KOPT-K1 (cell line): Measurements from ENCODE around the gene TRAPPC13.
"Not testable (repeated sequence)": the region's sequence is repeated elsewhere in the genome, so short reads cannot be mapped to it uniquely, and the experiment has no call there.

Experiments
- H3K27ac ChIP-seq: fragments of 200-600 bp; sonication (generic); 2 replicates; pipeline ENCODE4 v1.5.1; 2016; ENCODE audit warnings: antibody characterized with exemption, mild to moderate bottlenecking, low read depth, low read length; ENCODE audit not compliant: poor library complexity, severe bottlenecking
- H3K36me3 ChIP-seq: fragments of 200-600 bp; sonication (generic); 2 replicates; pipeline ENCODE4 v1.5.1; 2017; ENCODE audit warnings: antibody characterized with exemption, mild to moderate bottlenecking, low read length, moderate library complexity; ENCODE audit not compliant: insufficient read depth
- H3K9me3 ChIP-seq: fragments of 200-600 bp; sonication (generic); 2 replicates; pipeline ENCODE4 v1.5.1; 2017; ENCODE audit warnings: antibody characterized with exemption, low read length, mild to moderate bottlenecking; ENCODE audit not compliant: insufficient read depth, poor library complexity, severe bottlenecking

Gene TRAPPC13

GRCh38 chr5:65651144-65651543 lies 26.3 kb downstream of the TRAPPC13 start:
- peaks cover 36% of the 10 kb centered on the region for H3K36me3 ChIP-seq
- H3K9me3 ChIP-seq: no peaks in the 10 kb centered on the region
- no peak overlapping the region for H3K27ac ChIP-seq

GRCh38 chr5:65654713-65655112 lies 29.9 kb downstream of the TRAPPC13 start:
- H3K9me3 ChIP-seq: no peaks in the 10 kb centered on the region
- peaks cover 27% of the 10 kb centered on the region; the same call in 1 of the 2 replicates for H3K36me3 ChIP-seq
- H3K27ac ChIP-seq: no peak overlapping the region

DNA sequence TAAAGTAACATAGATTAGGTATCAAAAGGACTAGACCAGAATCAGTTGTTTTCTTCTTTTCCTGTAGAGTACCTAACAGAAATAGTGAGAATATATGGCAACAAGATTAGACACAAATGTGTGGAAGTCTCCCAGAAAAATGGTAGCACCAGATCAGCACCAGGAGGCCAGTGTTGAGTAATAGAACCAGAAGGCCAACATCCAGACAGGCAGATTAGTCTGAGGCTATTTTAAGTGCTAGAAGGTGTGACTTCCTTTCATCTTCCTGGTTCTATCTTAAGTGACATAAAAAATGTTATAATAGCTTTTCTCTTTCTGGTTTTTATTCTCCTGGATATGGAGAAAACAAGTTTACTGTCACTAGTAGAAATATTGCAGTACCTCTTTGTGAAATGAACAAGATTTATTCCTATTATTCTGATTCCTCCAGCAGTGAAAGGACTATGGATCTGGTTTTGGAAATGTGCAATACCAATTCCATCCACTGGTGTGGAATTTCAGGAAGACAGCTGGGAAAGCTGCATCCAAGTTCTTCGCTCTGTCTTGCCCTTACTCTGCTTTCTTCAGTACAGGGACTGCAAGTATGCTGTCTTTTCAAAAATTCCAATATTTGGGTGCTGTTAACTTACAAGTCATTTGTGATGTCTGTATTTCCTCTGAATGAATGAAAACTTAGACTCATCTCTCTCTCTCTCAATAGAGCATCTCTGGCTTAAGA lies 39.1 kb downstream of the TRAPPC13 start:
- peaks cover 48% of the 10 kb centered on the region for H3K36me3 ChIP-seq
- no peaks in the 10 kb centered on the region for H3K9me3 ChIP-seq
- H3K27ac ChIP-seq: no peak overlapping the region

DNA sequence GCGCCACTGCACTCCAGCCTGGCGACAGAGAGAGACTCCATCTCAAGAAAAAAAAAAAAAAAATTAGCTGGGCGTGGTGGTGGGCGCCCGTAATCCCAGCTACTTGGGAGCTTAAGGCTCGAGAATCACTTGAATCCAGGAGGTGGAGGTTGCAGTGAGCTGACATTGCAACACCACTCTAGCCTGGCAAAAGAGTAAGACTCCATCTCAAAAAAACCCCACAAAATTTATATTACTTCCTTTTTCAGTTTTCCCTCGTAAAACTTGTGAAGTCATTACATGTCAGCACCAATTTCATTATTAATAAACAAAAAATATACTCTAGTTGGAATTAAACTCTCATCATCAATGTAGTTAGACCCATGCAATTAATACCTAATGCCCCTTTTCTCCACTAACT lies 43.9 kb downstream of the TRAPPC13 start:
- Histone ChIP-seq H3K36me3 (peaks cover 55% of the 10 kb centered on the region), H3K9me3 (no peaks in the 10 kb centered on the region), H3K27ac (no peak overlapping the region)

DNA sequence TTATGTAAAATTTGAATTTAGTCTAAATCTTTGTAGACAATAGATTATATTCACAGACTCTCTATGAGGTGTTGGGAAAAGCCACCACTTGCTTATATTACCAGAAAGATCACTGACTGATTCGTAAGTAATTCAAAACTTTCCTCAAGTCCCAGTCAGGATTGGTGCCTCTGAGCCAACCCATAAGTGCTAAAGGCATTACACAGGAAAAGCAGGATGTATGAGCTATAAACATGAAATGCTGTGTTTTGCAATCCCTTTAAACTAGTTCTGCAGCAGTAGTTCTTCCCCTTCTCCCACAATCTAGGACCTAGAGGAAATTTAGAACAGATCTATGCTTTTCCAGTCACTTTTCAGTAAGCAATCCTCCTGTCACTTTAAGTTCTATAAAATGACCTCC lies 48.0 kb downstream of the TRAPPC13 start:
- H3K36me3 ChIP-seq: peaks cover 42% of the 10 kb centered on the region
- no peak overlapping the region for H3K27ac ChIP-seq
- no peaks in the 10 kb centered on the region for H3K9me3 ChIP-seq

DNA sequence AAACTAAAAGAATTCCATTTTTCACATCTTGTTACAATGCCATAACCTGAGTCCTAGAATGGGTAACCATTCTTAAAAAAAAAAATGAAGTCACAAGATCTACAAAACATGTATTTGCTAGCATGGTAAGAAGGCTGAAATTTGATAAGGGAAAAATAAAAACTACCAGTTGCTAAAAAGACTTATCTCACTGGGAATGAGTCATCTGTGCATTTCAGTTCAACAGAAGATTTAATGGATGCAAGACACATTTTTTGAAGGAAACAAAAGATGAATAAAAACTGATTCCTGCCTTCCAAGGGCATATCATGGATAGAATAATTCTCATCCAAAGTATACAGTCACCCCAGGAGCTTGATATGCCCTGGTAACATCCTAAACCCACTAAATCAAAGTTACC lies 49.9 kb downstream of the TRAPPC13 start:
- Histone ChIP-seq H3K36me3 (peaks cover 43% of the 10 kb centered on the region), H3K9me3 (no peaks in the 10 kb centered on the region), H3K27ac (no peak overlapping the region)

DNA sequence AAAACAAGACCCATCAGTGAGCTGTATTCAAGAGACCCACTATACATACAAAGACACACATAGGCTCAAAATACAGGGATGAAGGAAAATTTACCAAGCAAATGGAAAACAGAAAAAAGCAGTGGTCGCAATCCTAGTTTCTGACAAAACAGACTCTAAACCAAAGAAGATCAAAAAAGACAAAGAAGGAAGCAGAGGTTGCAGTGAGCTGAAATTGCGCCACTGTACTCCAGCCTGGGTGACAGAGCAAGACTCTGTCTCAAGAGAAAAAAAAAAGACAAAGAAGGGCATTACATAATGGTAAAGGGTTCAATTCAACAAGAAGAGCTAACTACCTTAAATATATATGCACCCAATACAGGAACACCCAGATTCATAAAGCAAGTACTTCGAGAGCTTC lies 51.2 kb downstream of the TRAPPC13 start:
- not testable (repeated sequence) for H3K9me3 ChIP-seq, H3K27ac ChIP-seq
- H3K36me3 ChIP-seq: peaks cover 40% of the 10 kb centered on the region

GRCh38 chr5:65682148-65682547 lies 57.3 kb downstream of the TRAPPC13 start:
- H3K27ac ChIP-seq: no peak overlapping the region
- H3K36me3 ChIP-seq: peaks cover 44% of the 10 kb centered on the region
- H3K9me3 ChIP-seq: no peaks in the 10 kb centered on the region

DNA sequence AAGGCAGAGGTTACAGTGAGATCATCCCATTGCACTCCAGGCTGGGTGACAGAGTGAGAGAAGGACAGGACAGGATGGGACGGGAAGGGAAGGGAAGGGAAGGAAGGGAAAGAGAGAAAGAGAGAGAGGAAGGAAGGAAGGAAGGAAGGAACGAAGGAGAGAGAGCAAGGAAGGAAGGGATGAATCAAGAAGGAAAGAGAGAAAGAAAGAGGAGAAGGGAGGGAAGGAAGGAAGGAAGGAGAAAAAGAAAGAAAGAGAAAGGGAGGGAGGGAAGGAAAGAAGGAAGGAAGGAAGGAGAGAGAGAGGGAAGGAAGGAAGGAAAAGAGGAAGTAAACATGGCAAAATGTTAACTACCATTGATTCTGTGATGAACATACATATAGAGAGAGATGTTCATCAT lies 68.3 kb downstream of the TRAPPC13 start:
- Histone ChIP-seq H3K9me3 (no peaks in the 10 kb centered on the region), H3K36me3 (peaks cover 10% of the 10 kb centered on the region; the same call in 1 of the 2 replicates), H3K27ac (no peak overlapping the region)

GRCh38 chr5:65695162-65695755 lies 70.4 kb downstream of the TRAPPC13 start:
- H3K36me3 ChIP-seq: peaks cover 9% of the 10 kb centered on the region; the same call in 1 of the 2 replicates

GRCh38 chr5:65695896-65696295 lies 71.1 kb downstream of the TRAPPC13 start:
- no peaks in the 10 kb centered on the region for H3K9me3 ChIP-seq
- H3K36me3 ChIP-seq: peaks cover 8% of the 10 kb centered on the region; the same call in 1 of the 2 replicates
- H3K27ac ChIP-seq: no peak overlapping the region

More at GRCh38 chr5:65695162-65695755, 70.4 kb downstream of the TRAPPC13 start:
- no peaks in the 10 kb centered on the region for H3K9me3 ChIP-seq
- H3K27ac ChIP-seq: no peak overlapping the region

DNA sequence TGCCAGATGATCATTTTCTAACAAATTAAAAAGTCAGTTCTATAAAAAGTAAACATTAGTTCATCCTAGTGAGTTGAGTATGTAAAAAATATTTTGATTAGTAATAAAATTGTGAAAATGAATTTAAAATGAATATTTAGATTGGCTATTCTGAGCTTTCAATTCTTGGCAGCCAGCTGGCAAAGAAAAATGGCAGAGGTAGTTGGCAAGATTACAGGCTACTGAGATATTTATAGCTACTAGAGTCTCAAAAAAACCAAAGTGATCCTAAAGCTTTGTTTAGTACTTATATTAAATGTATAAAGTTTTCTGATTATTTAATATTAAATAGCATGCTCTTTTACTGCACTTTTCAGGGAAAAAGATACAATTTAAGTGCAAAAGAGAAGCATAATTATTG lies 72.1 kb downstream of the TRAPPC13 start:
- H3K9me3 ChIP-seq: no peaks in the 10 kb centered on the region
- H3K36me3 ChIP-seq: peaks cover 9% of the 10 kb centered on the region; the same call in 1 of the 2 replicates
- no peak overlapping the region for H3K27ac ChIP-seq

GRCh38 chr5:65699338-65699737 lies 74.5 kb downstream of the TRAPPC13 start:
- H3K9me3 ChIP-seq: no peaks in the 10 kb centered on the region
- H3K36me3 ChIP-seq: peaks cover 24% of the 10 kb centered on the region; the same call in 1 of the 2 replicates
- H3K27ac ChIP-seq: no peak overlapping the region

DNA sequence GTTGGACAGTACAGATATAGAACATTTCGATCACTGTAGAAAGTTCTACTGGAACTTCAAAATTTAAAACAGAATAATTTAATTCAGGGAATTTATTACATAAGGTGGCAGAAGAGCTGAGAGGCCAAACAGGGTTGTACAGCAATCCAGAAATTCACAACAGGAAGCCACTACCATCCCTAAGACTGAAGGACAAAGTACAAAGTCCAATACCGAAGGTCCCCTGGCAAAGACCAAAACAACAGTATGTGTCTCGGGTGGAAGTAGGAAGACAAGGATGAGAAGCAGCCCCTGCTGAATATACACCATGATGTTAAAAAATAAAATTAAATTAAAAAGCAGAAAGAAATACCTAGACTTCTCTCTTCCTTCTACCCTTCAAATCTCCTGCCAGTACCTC lies 77.2 kb downstream of the TRAPPC13 start:
- no peak overlapping the region for H3K27ac ChIP-seq
- peaks cover 27% of the 10 kb centered on the region for H3K36me3 ChIP-seq
- H3K9me3 ChIP-seq: no peaks in the 10 kb centered on the region

- Histone ChIP-seq H3K27ac (no peak overlapping the region), H3K9me3 (no peaks in the 10 kb centered on the region), H3K36me3 (peaks cover 33% of the 10 kb centered on the region)
These were observed 79.9 kb downstream of the TRAPPC13 start for GRCh38 chr5:65704621-65705239.
